OCI-LY1 (cell line): ENCODE data around the gene PLPP7.

Source experiments
- EZH2 ChIP-seq: fragments of 200-600 bp; sonication (generic), shearing (Covaris generic); IDR thresholded peaks from 2 replicates; pipeline ENCODE4 v1.8.0; 2017; ENCODE audit warnings: borderline replicate concordance, mixed run types, mild to moderate bottlenecking, antibody characterized with exemption, low read length, moderate library complexity, mixed read lengths
- TF ChIP-seq, protein P1 (sequence below): fragments of 200-600 bp; sonication (generic), shearing (Covaris generic); IDR thresholded peaks from 2 replicates; pipeline ENCODE4 v1.5.1; 2017; ENCODE audit warnings: mild to moderate bottlenecking, antibody characterized with exemption, low read length, moderate library complexity, mixed read lengths

DNA sequence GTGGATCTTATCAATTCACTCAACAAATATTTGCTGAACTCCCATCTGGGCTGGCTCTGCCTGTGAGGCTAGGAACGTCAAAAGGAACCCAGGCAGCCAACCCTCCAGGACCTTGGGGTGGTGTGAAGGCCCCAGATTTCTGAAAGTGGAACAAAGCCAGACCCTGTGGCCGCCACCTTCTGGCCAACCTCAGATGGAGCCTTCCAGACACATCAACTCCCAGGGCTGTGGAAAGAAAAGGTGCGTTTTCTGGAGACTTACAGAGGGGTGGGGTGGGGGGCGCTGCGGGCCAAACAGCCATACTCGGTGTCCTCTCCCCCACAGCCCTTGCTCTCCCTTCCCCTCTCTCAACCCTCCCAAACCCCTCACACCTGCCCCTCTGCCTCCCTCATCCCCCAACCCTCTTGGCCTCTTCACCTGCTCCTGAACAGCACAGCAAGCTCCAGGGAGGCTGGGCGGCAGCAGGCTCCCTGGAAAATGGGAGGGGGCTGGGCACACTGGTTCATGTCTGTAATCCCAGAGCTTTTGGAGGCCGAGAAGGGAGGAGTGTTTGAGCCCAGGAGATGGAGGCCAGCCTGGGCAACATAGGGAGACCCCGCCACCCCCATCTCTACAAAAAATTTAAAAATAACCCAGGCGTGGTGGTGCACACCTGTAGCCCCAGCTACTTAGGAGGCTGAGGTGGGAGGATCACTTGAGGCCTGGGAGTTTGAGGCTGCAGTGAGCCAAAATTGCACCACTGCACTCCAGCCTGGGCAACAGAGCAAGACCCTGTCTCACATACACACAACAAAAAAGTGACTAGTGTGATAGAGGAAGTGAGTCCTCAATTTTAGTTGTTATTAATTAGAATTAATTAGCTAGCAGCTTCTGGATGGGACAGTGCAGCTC is 59.4 kb downstream of the PLPP7 start:
- TF ChIP-seq, protein P1, sequence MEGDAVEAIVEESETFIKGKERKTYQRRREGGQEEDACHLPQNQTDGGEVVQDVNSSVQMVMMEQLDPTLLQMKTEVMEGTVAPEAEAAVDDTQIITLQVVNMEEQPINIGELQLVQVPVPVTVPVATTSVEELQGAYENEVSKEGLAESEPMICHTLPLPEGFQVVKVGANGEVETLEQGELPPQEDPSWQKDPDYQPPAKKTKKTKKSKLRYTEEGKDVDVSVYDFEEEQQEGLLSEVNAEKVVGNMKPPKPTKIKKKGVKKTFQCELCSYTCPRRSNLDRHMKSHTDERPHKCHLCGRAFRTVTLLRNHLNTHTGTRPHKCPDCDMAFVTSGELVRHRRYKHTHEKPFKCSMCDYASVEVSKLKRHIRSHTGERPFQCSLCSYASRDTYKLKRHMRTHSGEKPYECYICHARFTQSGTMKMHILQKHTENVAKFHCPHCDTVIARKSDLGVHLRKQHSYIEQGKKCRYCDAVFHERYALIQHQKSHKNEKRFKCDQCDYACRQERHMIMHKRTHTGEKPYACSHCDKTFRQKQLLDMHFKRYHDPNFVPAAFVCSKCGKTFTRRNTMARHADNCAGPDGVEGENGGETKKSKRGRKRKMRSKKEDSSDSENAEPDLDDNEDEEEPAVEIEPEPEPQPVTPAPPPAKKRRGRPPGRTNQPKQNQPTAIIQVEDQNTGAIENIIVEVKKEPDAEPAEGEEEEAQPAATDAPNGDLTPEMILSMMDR, result no peak
- TF ChIP-seq EZH2, result no peak
